HG02943 (cell line): ENCODE data around the gene CLPTM1.
"Not testable (repeated sequence)": the region's sequence is repeated elsewhere in the genome, so short reads cannot be mapped to it uniquely, and the experiment has no call there.

Experiments used
- ATAC-seq: cut with Tn5 transposase; IDR thresholded peaks from one replicate; pipeline ENCODE4 v1.9.1; 2021; ENCODE audit warnings: mild to moderate bottlenecking, low read depth, moderate library complexity; ENCODE audit not compliant: unreplicated experiment

CLPTM1 gene

GRCh38 chr19:44954649-44955504 lies at the start of gene CLPTM1:
TSS of gene CLPTM1 (plus strand) at chr19:44955380. CDS start at chr19:44955396, 16 bp downstream.
- ATAC-seq = peak; percentile 81

GRCh38 chr19:44905437-44906160 lies 49.6 kb upstream of the CLPTM1 start, which contains the start of gene APOE:
TSS of gene APOE (plus strand) at chr19:44905796. CDS start at chr19:44906625, 829 bp downstream.
- ATAC-seq = no peak

GRCh38 chr19:44907613-44908012 lies 47.6 kb upstream of the CLPTM1 start:
- ATAC-seq = no peak

- ATAC-seq = no peak
Observed at GRCh38 chr19:44908074-44908835, 46.9 kb upstream of the CLPTM1 start.

- ATAC-seq = no peak
Observed at GRCh38 chr19:44908836-44909261, 46.3 kb upstream of the CLPTM1 start.

- ATAC-seq = no peak
Observed at GRCh38 chr19:44909775-44910174, 45.4 kb upstream of the CLPTM1 start.

- ATAC-seq = not testable (repeated sequence)
Observed at GRCh38 chr19:44911896-44912295, 43.3 kb upstream of the CLPTM1 start.

- no peak for ATAC-seq
Observed at GRCh38 chr19:44912854-44913253, 42.3 kb upstream of the CLPTM1 start.

- not testable (repeated sequence) for ATAC-seq
Observed at GRCh38 chr19:44913512-44914432, 41.4 kb upstream of the CLPTM1 start.

- ATAC-seq = peak; percentile 83
Observed at GRCh38 chr19:44914433-44915206, 40.6 kb upstream of the CLPTM1 start, which contains the start of gene APOC1. TSS of gene APOC1 (plus strand) at chr19:44914608. CDS start at chr19:44914892, 284 bp downstream.

- ATAC-seq = no peak
Observed at GRCh38 chr19:44924243-44924725, 30.9 kb upstream of the CLPTM1 start.

- ATAC-seq = no peak
Observed at GRCh38 chr19:44925114-44925891, 29.9 kb upstream of the CLPTM1 start.

GRCh38 chr19:44926245-44927077 lies 28.7 kb upstream of the CLPTM1 start:
- not testable (repeated sequence) for ATAC-seq

GRCh38 chr19:44927746-44928145 lies 27.4 kb upstream of the CLPTM1 start:
- ATAC-seq = no peak

- no peak for ATAC-seq
Observed at GRCh38 chr19:44930088-44930487, 25.1 kb upstream of the CLPTM1 start.

- no peak for ATAC-seq
Observed at GRCh38 chr19:44931541-44931940, 23.6 kb upstream of the CLPTM1 start.

- no peak for ATAC-seq
Observed at GRCh38 chr19:44939668-44940067, 15.5 kb upstream of the CLPTM1 start.
